H54 (cell line): Measurements from ENCODE around the gene NALCN.

Experiments used
- DNase-seq: peaks from one replicate; pipeline ENCODE4 v3.0.0; 2011; ENCODE audit warnings: low spot score, mixed read lengths; ENCODE audit not compliant: insufficient read length
- FAIRE-seq: peaks from 3 replicates; lab custom pipeline; 2011; peaks lifted over from hg19 to GRCh38; lab: Jason Lieb, UNC
- POLR2A ChIP-seq: IDR thresholded peaks from 2 replicates; pipeline ENCODE4 v1.6.1; 2011; ENCODE audit warnings: low read depth, mild to moderate bottlenecking, low read length

Gene NALCN

GRCh38 chr13:101150998-101151397 lies 265.3 kb downstream of the NALCN start:
- peak; percentile 89 for FAIRE-seq
- DNase-seq: no peak
- no peak for TF ChIP-seq POLR2A

GRCh38 chr13:101149735-101150384 lies 266.4 kb downstream of the NALCN start:
- FAIRE-seq (peak; percentile 100), DNase-seq (peak; percentile 36)
- no peak for TF ChIP-seq POLR2A

DNA sequence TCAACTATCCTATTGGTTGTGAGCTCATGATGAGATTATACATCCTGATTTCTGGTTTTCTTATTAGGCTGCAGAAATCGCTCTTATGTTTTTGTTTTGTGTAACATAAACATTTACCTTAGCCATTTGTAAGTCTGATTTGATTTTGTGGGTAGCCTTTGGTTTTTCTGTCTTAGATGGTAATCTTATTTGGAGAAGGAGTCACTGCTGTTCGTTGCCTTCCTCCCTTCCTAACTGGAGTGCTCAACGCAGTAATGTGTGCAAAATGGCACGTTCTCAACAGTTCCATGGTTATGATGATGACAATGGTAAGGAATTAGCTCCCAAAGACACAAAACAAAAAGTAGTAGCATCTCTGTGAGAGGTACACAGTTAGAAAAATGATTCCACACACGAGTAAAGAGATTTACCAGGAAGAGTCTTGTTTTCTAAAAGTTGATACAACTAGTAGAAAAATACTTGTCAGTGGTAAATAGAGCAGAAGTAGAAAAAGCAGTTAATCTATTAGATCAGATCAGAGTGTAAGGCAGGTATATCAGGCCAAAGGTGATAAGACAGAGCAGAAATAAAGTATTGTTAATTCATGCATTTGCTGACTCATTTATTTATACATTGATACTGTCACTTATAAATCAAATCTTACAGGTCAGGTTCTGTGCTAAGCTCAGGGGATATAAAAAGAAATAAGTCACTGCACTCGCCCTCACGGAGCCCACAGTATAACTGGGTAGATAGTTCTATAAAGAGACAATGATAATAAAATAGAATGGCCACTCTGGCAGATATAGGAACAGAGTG lies 270.0 kb downstream of the NALCN start:
- DNase-seq (no peak), FAIRE-seq (peak; percentile 97)
- TF ChIP-seq POLR2A: no peak

DNA sequence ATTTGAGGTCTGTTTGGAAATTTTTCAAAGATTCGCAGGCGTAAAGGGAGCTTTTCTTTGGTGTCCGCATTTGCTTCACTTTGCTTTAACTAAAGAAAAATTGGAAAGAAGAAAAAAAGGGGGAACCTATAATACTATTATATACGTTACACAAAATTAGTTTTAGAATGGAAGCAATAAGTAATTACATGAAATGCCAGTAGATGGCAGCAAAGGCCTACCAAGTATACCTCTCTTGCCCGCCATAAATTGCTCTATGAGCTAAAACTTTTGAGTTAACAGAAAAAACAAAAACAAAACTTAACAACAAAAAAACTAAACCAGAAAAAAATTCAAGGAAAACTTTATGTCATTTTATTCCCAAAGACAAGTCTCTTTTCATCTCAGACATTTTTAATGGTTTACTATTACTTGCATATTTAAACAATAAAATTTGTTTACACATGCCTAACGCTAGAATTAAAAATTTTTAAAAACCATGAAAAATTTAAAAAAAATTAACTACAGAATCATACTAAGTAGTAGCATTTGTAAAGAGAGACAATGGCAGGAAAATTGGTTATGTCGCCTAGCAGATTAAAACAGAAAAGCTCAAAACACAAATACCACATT lies 271.4 kb downstream of the NALCN start:
- DNase-seq (peak; percentile 23), FAIRE-seq (peak; percentile 97)
- TF ChIP-seq POLR2A: no peak

DNA sequence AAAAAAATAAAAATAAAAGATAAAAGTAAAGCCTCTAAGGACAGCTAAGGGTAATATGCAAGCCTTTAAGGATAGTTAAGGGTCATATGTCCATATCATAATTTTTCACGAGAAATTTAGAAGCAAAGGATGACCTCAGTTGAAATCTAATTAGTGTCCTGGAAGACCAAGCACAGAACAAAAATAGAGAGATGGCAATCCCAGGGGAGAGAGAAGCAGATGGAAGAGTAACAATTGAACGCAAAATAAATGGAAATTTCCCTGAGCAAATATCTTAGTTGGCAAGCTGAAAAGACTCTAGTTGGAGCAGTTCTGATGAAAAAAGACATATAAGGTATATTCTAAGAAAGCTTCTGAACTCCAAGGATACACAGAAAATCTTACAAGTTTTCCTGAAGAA lies 275.4 kb downstream of the NALCN start:
- FAIRE-seq (no peak), DNase-seq (no peak)
- no peak for TF ChIP-seq POLR2A

GRCh38 chr13:101140087-101140770 lies 276.1 kb downstream of the NALCN start:
- TF ChIP-seq POLR2A: no peak
- FAIRE-seq (peak; percentile 81), DNase-seq (no peak)

GRCh38 chr13:101139081-101139480 lies 277.2 kb downstream of the NALCN start:
- TF ChIP-seq POLR2A: no peak
- DNase-seq: no peak
- FAIRE-seq: peak; percentile 38

DNA sequence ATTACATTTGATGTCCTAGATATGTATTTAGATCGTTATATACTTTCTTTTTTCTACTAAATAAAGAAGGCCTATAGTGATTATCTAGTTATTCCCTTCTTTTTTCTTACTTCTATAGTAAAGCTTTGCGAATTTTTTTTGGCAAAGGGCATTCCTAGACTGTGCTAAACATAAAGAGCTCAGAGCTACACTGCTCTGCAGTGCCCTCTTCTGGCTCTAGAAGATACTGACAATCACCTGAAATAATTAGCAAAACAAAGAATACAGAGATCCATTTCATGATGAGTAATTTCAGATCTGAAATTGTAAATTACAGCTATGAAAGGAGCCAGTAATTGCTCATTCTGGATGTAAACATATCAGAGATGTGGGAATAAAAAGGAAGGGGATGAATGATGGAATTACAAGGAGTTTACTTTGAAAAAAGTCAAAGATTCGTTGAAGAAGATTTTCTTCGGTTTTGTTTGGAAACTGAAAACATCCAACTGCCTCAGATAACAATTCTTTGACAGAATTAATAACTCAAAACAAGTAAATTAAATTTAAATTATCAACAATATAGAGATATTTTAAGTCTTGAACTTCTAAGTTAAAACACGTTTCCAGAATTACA lies 288.5 kb downstream of the NALCN start:
- FAIRE-seq (peak; percentile 98), DNase-seq (peak; percentile 47)
- TF ChIP-seq POLR2A: no peak

DNA sequence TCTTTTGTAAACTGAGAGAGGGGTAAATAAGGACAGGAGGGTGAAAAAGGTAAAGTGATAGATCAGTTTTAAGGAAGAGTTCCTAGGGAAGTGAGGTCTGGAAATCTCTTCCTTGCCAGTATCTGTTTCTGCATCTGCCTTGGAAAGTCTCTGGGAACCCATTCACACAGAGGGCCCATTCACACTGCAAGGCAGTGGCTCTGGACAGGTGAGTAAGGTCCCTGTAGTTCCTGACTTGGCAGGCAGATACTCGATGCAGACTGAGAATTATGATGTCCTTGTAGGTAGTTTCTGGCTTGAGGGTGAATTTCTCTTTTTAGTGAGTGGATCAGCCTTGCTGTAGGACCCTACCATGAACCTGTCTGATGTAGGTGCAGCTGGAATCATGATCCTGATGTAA lies 293.3 kb downstream of the NALCN start:
- no peak for DNase-seq
- FAIRE-seq: peak; percentile 15

DNA sequence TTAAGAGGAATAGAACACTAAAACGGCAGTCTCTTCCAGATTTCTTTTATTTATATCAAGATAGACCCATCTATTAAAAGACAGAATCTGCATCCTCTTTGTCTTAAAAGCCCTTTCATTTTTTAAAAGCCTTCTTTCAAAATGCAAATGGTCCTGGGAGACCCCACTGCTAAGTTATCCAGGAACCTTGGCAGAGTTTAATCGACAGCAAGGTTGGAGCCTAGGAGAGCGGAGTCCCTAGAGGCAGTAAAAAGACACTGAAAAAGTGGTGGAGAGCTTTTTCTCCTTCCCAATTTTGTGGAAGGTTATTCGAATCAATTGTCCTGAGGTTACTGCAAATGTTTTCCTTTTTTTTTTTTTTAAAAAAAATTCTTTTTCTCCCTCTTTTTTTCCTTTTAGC lies 294.7 kb downstream of the NALCN start:
- no peak for TF ChIP-seq POLR2A
- DNase-seq (no peak), FAIRE-seq (no peak)

More for the DNA sequence above, 293.3 kb downstream of the NALCN start:
- no peak for TF ChIP-seq POLR2A

DNA sequence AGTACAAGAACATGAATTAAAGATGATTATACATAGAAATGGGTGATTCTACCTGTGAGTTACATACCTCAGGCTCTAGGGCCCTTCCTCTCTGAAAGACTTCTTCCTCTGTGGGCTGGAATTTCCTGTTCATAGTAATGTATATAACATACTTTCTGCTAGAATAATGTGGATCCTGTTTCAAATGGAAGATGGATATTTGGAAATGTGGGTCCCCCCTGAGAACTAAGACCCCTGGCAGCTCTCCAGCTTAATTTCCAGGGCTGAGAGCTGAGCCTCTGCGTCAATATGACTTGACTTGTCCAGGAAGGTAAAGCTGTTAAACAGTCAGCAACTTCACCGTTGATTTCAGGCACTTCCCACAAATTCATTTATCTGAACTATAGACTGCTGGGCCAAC lies 296.3 kb downstream of the NALCN start:
- FAIRE-seq (peak; percentile 82), DNase-seq (no peak)
- no peak for TF ChIP-seq POLR2A

DNA sequence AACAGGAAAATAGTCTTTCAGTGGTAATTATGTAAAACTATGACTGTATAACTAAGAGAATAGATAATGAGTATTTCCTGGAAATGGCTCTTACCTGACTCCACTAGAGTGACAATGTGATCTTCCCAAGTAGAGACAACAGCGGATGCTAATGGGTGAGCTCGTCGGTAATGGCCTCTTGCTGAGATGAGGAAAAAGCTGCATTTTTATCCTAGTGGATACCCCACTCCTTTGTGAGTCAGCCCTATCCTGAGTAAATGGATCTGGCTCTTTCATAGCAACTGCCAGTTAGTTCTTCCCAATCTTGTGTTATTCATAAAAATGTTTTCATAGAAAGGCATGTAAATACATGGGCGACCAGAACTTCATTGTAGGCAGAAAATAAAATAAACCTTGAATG lies 299.5 kb downstream of the NALCN start:
- FAIRE-seq (no peak), DNase-seq (no peak)
- no peak for TF ChIP-seq POLR2A

DNA sequence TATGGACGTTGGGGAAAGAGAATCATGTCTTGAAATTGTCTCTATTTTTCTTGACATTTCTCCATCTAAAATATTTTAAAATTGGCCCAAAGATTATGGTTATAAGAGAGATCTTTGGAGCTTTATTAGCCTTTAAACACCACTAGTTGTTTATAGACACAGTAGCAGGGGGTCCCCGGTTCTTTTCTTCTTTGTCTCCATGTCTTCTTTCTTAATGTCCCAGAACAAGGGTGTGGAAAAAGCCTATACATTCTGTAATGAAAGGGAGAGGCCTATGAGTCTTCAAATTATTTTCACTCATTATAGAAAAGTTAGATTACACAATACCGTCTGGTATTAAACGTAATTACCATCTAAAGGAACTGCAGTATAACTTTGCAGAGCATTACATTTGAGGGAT lies 300.0 kb downstream of the NALCN start:
- FAIRE-seq: no peak
- DNase-seq: no peak
- no peak for TF ChIP-seq POLR2A
